ENCODE data around the gene ORMDL2. TPM values are rescaled to one million over a fixed set of nuclear protein-coding genes. Genes with fewer than 3 reads are reported as not detected.
"Not testable (repeated sequence)": the region's sequence is repeated elsewhere in the genome, so short reads cannot be mapped to it uniquely, and the experiment has no call there.

ORMDL2 gene
- polyA plus RNA-seq, 1 donor from 2014 or later: 97.5 TPM

- Mint-ChIP-seq H3K4me3 (no peak overlapping the region), H3K9me3 (peaks cover 0 to 4% (median 3%) of the 10 kb centered on the region in 3 donors), H3K27me3 (no peaks in the 10 kb centered on the region), H3K27ac (no peak overlapping the region), H3K4me1 (no peaks in the 10 kb centered on the region), H3K36me3 (peaks cover 5% of the 10 kb centered on the region)
Observed at GRCh38 chr12:55861396-55861795, 43.6 kb downstream of the ORMDL2 start.

- Mint-ChIP-seq H3K4me1 (no peaks in the 10 kb centered on the region), H3K27ac (no peak overlapping the region), H3K27me3 (no peaks in the 10 kb centered on the region), H3K4me3 (no peak overlapping the region), H3K36me3 (peaks cover 5% of the 10 kb centered on the region), H3K9me3 (peaks cover 0 to 4% (median 3%) of the 10 kb centered on the region in 3 donors)
Observed at GRCh38 chr12:55861871-55862270, 44.0 kb downstream of the ORMDL2 start.

GRCh38 chr12:55862286-55862685 lies 44.4 kb downstream of the ORMDL2 start:
- Mint-ChIP-seq H3K9me3 (peaks cover 0 to 4% (median 3%) of the 10 kb centered on the region in 3 donors), H3K36me3 (peaks cover 2% of the 10 kb centered on the region), H3K27me3 (no peaks in the 10 kb centered on the region)

GRCh38 chr12:55862931-55863330 lies 45.1 kb downstream of the ORMDL2 start:
- H3K4me1 Mint-ChIP-seq, H3K27ac Mint-ChIP-seq, H3K4me3 Mint-ChIP-seq, H3K27me3 Mint-ChIP-seq, H3K36me3 Mint-ChIP-seq, H3K9me3 Mint-ChIP-seq: not testable (repeated sequence)

More at GRCh38 chr12:55862286-55862685, 44.4 kb downstream of the ORMDL2 start:
- Mint-ChIP-seq H3K4me3 (no peak overlapping the region), H3K27ac (no peak overlapping the region), H3K4me1 (no peaks in the 10 kb centered on the region)

- no peak overlapping the region for H3K4me3 Mint-ChIP-seq
- H3K9me3 Mint-ChIP-seq: peaks cover 0 to 4% (median 3%) of the 10 kb centered on the region in 3 donors
- no peaks in the 10 kb centered on the region for H3K36me3 Mint-ChIP-seq
- H3K27me3 Mint-ChIP-seq: no peaks in the 10 kb centered on the region
- no peaks in the 10 kb centered on the region for H3K4me1 Mint-ChIP-seq
- H3K27ac Mint-ChIP-seq: no peak overlapping the region
Observed at GRCh38 chr12:55865327-55865726, 47.5 kb downstream of the ORMDL2 start.

GRCh38 chr12:55866454-55867004 lies 48.7 kb downstream of the ORMDL2 start:
- H3K4me1 Mint-ChIP-seq, H3K27ac Mint-ChIP-seq, H3K27me3 Mint-ChIP-seq, H3K4me3 Mint-ChIP-seq, H3K36me3 Mint-ChIP-seq, H3K9me3 Mint-ChIP-seq: not testable (repeated sequence)

Other genes starting within 250 kb of the ORMDL2 start
- gene OR2AP1, start 245.6 kb upstream of the ORMDL2 start, polyA plus RNA-seq: not detected
- not detected for gene OR10P1, start 181.1 kb upstream of the ORMDL2 start, polyA plus RNA-seq
- gene ITGA7, start 110.1 kb upstream of the ORMDL2 start, polyA plus RNA-seq: 0.13 TPM
- gene BLOC1S1, start 102.0 kb upstream of the ORMDL2 start, polyA plus RNA-seq: 174 TPM
- gene RDH5, start 97.6 kb upstream of the ORMDL2 start, polyA plus RNA-seq: 2.2 TPM
- gene CD63, start 89.0 kb upstream of the ORMDL2 start, polyA plus RNA-seq: 171 TPM
- gene GDF11, start 74.9 kb upstream of the ORMDL2 start, polyA plus RNA-seq: 1.1 TPM
- gene SARNP, start 317 bp upstream of the ORMDL2 start, polyA plus RNA-seq: 94.2 TPM
- gene DNAJC14, start 11.5 kb downstream of the ORMDL2 start, polyA plus RNA-seq: 35.9 TPM
- gene MMP19, start 24.9 kb downstream of the ORMDL2 start, polyA plus RNA-seq: not detected
- 76.5 TPM for gene PYM1, start 109.9 kb downstream of the ORMDL2 start, polyA plus RNA-seq
- gene DGKA, start 113.1 kb downstream of the ORMDL2 start, polyA plus RNA-seq: 114 TPM
- 1.1 TPM for gene PMEL, start 148.0 kb downstream of the ORMDL2 start, polyA plus RNA-seq
- gene CDK2, start 148.8 kb downstream of the ORMDL2 start, polyA plus RNA-seq: 8.9 TPM
- 54.7 TPM for gene RAB5B, start 156.0 kb downstream of the ORMDL2 start, polyA plus RNA-seq
- gene SUOX, start 179.2 kb downstream of the ORMDL2 start, polyA plus RNA-seq: 1.3 TPM
- 0.35 TPM for gene IKZF4, start 203.0 kb downstream of the ORMDL2 start, polyA plus RNA-seq
- 1,297 TPM for gene RPS26, start 223.9 kb downstream of the ORMDL2 start, polyA plus RNA-seq